Measurements from ENCODE around the gene SORCS2.

DNA sequence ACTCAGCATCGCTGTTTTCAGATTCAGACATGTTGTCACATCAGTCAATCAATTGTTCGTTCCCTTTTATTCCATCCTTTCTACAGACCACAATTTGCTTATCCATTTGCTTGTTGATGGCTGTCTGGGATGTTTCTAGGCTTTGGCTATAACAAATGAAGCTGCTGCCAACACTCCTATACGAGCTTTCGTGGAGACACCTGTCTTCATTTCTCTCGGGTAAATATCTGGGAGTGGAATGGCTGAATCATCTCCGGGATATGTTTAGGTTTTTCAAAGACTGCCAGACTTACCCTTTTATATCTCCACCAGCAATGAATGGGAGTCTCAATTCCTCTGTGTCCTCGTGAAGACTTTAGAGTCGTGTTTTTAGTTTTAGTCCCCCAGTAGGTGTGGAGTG is 118.9 kb downstream of the SORCS2 start:
- TF ChIP-seq POLR2A (IDR thresholded peaks at IDR 0.05; ENCODE audit: low read length) (no peak), GATA1 (IDR thresholded peaks at IDR 0.05; ENCODE audit: low read depth, low read length) (no peak)
